ENCODE data around the gene PIP. TPM values are rescaled to one million over a fixed set of nuclear protein-coding genes. Genes with fewer than 3 reads are reported as not detected.

Gene PIP
- total and polyA plus RNA-seq, 5 experiments from 2014 or later: not detected

GRCh38 chr7:143183024-143183423 is 51.1 kb downstream of the PIP start, which contains the start of gene TAS2R39:
TAS2R39 (plus strand) TSS chr7:143183419; CDS start chr7:143183419, 0 bp downstream.
- H3K4me3 Mint-ChIP-seq: no peak within 1 kb of the TSS
- H3K27ac Mint-ChIP-seq: no peak within 1 kb of the TSS
- H3K27me3 Mint-ChIP-seq: peaks cover 13 to 48% (median 23%) of the 10 kb centered on the region in 5 donors
- peaks cover 4 to 30% (median 16%) of the 10 kb centered on the region in 9 donors for H3K9me3 Mint-ChIP-seq
- peaks cover 0 to 20% (median 0%) of the 10 kb centered on the region in 3 donors for H3K36me3 Mint-ChIP-seq
- DNase-seq (no peak), ATAC-seq (no peak)
- H3K4me1 Mint-ChIP-seq: peaks cover 0 to 21% (median 0%) of the 10 kb centered on the region in 4 donors
- POLR2A ChIA-PET: no interaction called here

GRCh38 chr7:143185551-143185950 is 53.7 kb downstream of the PIP start:
- H3K4me1 Mint-ChIP-seq: peaks cover 0 to 21% (median 0%) of the 10 kb centered on the region in 4 donors
- DNase-seq (no peak), ATAC-seq (no peak)
- H3K27ac Mint-ChIP-seq: no peak overlapping the region
- peaks cover 9 to 44% (median 20%) of the 10 kb centered on the region in 5 donors for H3K27me3 Mint-ChIP-seq
- peaks cover 0 to 6% (median 1%) of the 10 kb centered on the region in 9 donors for H3K9me3 Mint-ChIP-seq
- peaks cover 0 to 5% (median 0%) of the 10 kb centered on the region in 3 donors for H3K36me3 Mint-ChIP-seq
- no peak overlapping the region for H3K4me3 Mint-ChIP-seq
- POLR2A ChIA-PET: no interaction called here

GRCh38 chr7:143188994-143189393 is 57.1 kb downstream of the PIP start:
- ATAC-seq: no peak
- no peak overlapping the region for H3K4me3 Mint-ChIP-seq
- POLR2A ChIA-PET: no interaction called here

More at GRCh38 chr7:143188994-143189393, 57.1 kb downstream of the PIP start:
- Mint-ChIP-seq H3K27me3 (peaks cover 7 to 26% (median 9%) of the 10 kb centered on the region in 5 donors), H3K36me3 (no peaks in the 10 kb centered on the region), H3K4me1 (no peaks in the 10 kb centered on the region), H3K9me3 (peaks cover 0 to 1% (median 0%) of the 10 kb centered on the region in 9 donors), H3K27ac (no peak overlapping the region)
- no peak for DNase-seq

Other genes starting within 250 kb of the PIP start
- not detected for gene TRPV6, start 246.3 kb upstream of the PIP start, total RNA-seq
- gene TRPV6, start 246.3 kb upstream of the PIP start, polyA plus RNA-seq: under 1 TPM in 1 of 3 donors, not detected in 2; 0.08 TPM
- gene TRPV5, start 198.3 kb upstream of the PIP start, total RNA-seq: under 1 TPM in 1 of 2 experiments, not detected in 1; 0.30 TPM
- gene TRPV5, start 198.3 kb upstream of the PIP start, polyA plus RNA-seq: not detected
- gene LLCFC1, start 192.6 kb upstream of the PIP start, total RNA-seq: not detected
- not detected for gene LLCFC1, start 192.6 kb upstream of the PIP start, polyA plus RNA-seq
- under 1 TPM; 0.47 to 0.70 TPM for gene KEL, start 169.7 kb upstream of the PIP start, total RNA-seq
- gene KEL, start 169.7 kb upstream of the PIP start, polyA plus RNA-seq: not detected
- gene OR9A2, start 104.9 kb upstream of the PIP start, total RNA-seq: under 1 TPM in 1 of 2 experiments, not detected in 1; 0.38 TPM
- not detected for gene OR9A2, start 104.9 kb upstream of the PIP start, polyA plus RNA-seq
- not detected for gene OR6V1, start 79.7 kb upstream of the PIP start, total RNA-seq
- gene OR6V1, start 79.7 kb upstream of the PIP start, polyA plus RNA-seq: not detected
- gene TAS2R39, start 51.3 kb downstream of the PIP start, total RNA-seq: not detected
- gene TAS2R39, start 51.3 kb downstream of the PIP start, polyA plus RNA-seq: not detected
- not detected for gene TAS2R40, start 90.0 kb downstream of the PIP start, total RNA-seq
- not detected for gene TAS2R40, start 90.0 kb downstream of the PIP start, polyA plus RNA-seq
- 100 to 1,000 TPM; 278 to 283 TPM for gene GSTK1, start 131.4 kb downstream of the PIP start, total RNA-seq
- gene GSTK1, start 131.4 kb downstream of the PIP start, polyA plus RNA-seq: 100 to 1,000 TPM; 310 to 355 (median 330) TPM
- 1 to 10 TPM in 1 of 2 experiments, under 1 TPM in 1; 0.29 to 1.2 TPM for gene TMEM139, start 152.9 kb downstream of the PIP start, total RNA-seq
- gene TMEM139, start 152.9 kb downstream of the PIP start, polyA plus RNA-seq: under 1 TPM in 1 of 3 donors, not detected in 2; 0.60 TPM
- 10 to 100 TPM; 64.9 to 68.2 TPM for gene CASP2, start 156.3 kb downstream of the PIP start, total RNA-seq
- 10 to 100 TPM; 12.1 to 22.0 (median 14.6) TPM for gene CASP2, start 156.3 kb downstream of the PIP start, polyA plus RNA-seq
- gene CLCN1, start 184.0 kb downstream of the PIP start, total RNA-seq: not detected
- gene CLCN1, start 184.0 kb downstream of the PIP start, polyA plus RNA-seq: not detected
- gene FAM131B, start 230.6 kb downstream of the PIP start, total RNA-seq: 1 to 10 TPM in 1 of 2 experiments, under 1 TPM in 1; 0.78 to 1.2 TPM
- gene FAM131B, start 230.6 kb downstream of the PIP start, polyA plus RNA-seq: 1 to 10 TPM in 1 of 3 donors, under 1 TPM in 2; 0.44 to 1.1 (median 0.54) TPM
- gene ZYX, start 249.3 kb downstream of the PIP start, total RNA-seq: 100 to 1,000 TPM; 138 to 151 TPM
- 100 to 1,000 TPM in 1 of 3 donors, 10 to 100 TPM in 2; 58.6 to 142 (median 82.6) TPM for gene ZYX, start 249.3 kb downstream of the PIP start, polyA plus RNA-seq